HepG2 (cell line): ENCODE results near the gene IL18R1. TPM values are rescaled to one million over a fixed set of nuclear protein-coding genes. Genes with fewer than 3 reads are reported as not detected.

ENCODE experiments used
- ATAC-seq: fragments of 200-7000 bp; cut with Tn5 transposase; 3 replicates; pipeline ENCODE4 v1.9.1; 2020; ENCODE audit warnings: mild to moderate bottlenecking, moderate library complexity
- BruUV-seq: library from RNA; stranded (reverse); fragments of 400-500 nt; replicated peaks from 2 replicates; lab custom pipeline; 2021; lab: Mats Ljungman, UMichigan
- CTCF ChIA-PET: fragments of 300-600 bp; formaldehyde crosslinking; extraction: SDS; loops from one replicate; lab custom pipeline; 2021; ENCODE audit warnings: low total read pairs, inconsistent platforms, low intra/inter-chr PET ratio; lab: Yijun Ruan, JAX
- POLR2A ChIA-PET: fragments of 350-600 bp; sonication (Branson Sonifier 250); formaldehyde crosslinking; loops from one replicate; lab custom pipeline; 2020; ENCODE audit warnings: antibody characterized with exemption, inconsistent platforms; lab: Yijun Ruan, JAX
- DNase-seq: peaks from one replicate; pipeline ENCODE4 v3.0.0-alpha.2; 2015; ENCODE audit warnings: low spot score
- FAIRE-seq: peaks from 3 replicates; lab custom pipeline; 2011; peaks lifted over from hg19 to GRCh38; lab: Jason Lieb, UNC
- H2AFZ ChIP-seq: one replicate; pipeline ENCODE4 v1.6.1; 2011; ENCODE audit warnings: low read length, inconsistent platforms
- H3K27ac ChIP-seq: fragments of 300-600 bp; 3 replicates; pipeline ENCODE4 v1.8.0; 2011; ENCODE audit warnings: mixed run types, mild to moderate bottlenecking, mixed read lengths, low read length, inconsistent platforms; ENCODE audit not compliant: insufficient read depth; ENCODE audit errors: extremely low read length
- H3K27me3 ChIP-seq, 2 experiments: fragments of 200-600 bp in 1 of 2; 2 replicates in 1 of 2; 3 replicates in 1 of 2; pipeline versions ENCODE4 v1.6.0 to v1.8.0; 2011; ENCODE audit warnings: low read length in 2 of 2, mild to moderate bottlenecking in 2 of 2, moderate library complexity in 2 of 2, inconsistent platforms in 1 of 2; ENCODE audit not compliant: insufficient read depth in 2 of 2, control insufficient read depth in 1 of 2
- H3K36me3 ChIP-seq, 2 experiments: fragments of 200-600 bp in 1 of 2; replicated peaks in 1 of 2; 2 replicates in 1 of 2; 3 replicates in 1 of 2; pipeline versions ENCODE4 v1.5.1 to v1.8.0; 2011; ENCODE audit warnings: low read length in 2 of 2, inconsistent platforms in 1 of 2; ENCODE audit not compliant: insufficient read depth in 2 of 2, control insufficient read depth in 1 of 2
- H3K4me1 ChIP-seq: 2 replicates; pipeline ENCODE4 v1.5.1; 2012; ENCODE audit warnings: low read length, inconsistent platforms; ENCODE audit not compliant: insufficient read depth
- H3K4me2 ChIP-seq: 2 replicates; pipeline ENCODE4 v1.6.0; 2011; ENCODE audit warnings: low read depth, low read length, inconsistent platforms
- H3K4me3 ChIP-seq, 3 experiments: fragments of 200-600 bp in 1 of 3; sonication (generic), shearing (Covaris generic) in 1 of 3; replicated peaks in 1 of 3; 2 replicates each; pipeline ENCODE4 v1.5.1; 2011 to 2016; ENCODE audit warnings: low read length in 3 of 3, inconsistent platforms in 2 of 3, low read depth in 2 of 3, mild to moderate bottlenecking in 2 of 3, control low read depth in 1 of 3, mixed read lengths in 1 of 3; ENCODE audit not compliant: insufficient read depth in 1 of 3
- H3K79me2 ChIP-seq: one replicate; pipeline ENCODE4 v1.6.1; 2011; ENCODE audit warnings: low read length, inconsistent platforms; ENCODE audit not compliant: insufficient read depth
- H3K9ac ChIP-seq: 2 replicates; pipeline ENCODE4 v1.6.0; 2011; ENCODE audit warnings: mild to moderate bottlenecking, low read depth, low read length, inconsistent platforms; ENCODE audit not compliant: insufficient read depth
- H3K9me3 ChIP-seq: 2 replicates; pipeline ENCODE4 v1.5.1; 2012; ENCODE audit warnings: mild to moderate bottlenecking, low read length
- H4K20me1 ChIP-seq: 2 replicates; pipeline ENCODE4 v1.6.0; 2011; ENCODE audit warnings: inconsistent platforms, mild to moderate bottlenecking, low read length, moderate library complexity; ENCODE audit not compliant: insufficient read depth
- FOXA3 ChIP-seq: IDR thresholded peaks from 2 replicates; pipeline ENCODE4 v1.6.1; 2016; ENCODE audit warnings: missing genetic modification reagents, missing compliant biosample characterization
- GPBP1L1 ChIP-seq: sonication (generic); formaldehyde crosslinking; IDR thresholded peaks from 2 replicates; pipeline ENCODE4 v1.5.0; 2020; ENCODE audit warnings: mild to moderate bottlenecking, missing genetic modification reagents
- HIC2 ChIP-seq: sonication (generic); formaldehyde crosslinking; IDR thresholded peaks from 2 replicates; pipeline ENCODE4 v1.9.0; 2022; ENCODE audit warnings: low read depth, missing genetic modification reagents
- MEIS1 ChIP-seq: sonication (generic); formaldehyde crosslinking; IDR thresholded peaks from 2 replicates; pipeline ENCODE4 v1.9.0; 2021; ENCODE audit warnings: mild to moderate bottlenecking, missing genetic modification reagents, moderate library complexity, borderline replicate concordance
- MYNN ChIP-seq: sonication (generic); formaldehyde crosslinking; IDR thresholded peaks from 2 replicates; pipeline ENCODE4 v1.4.0; 2020; ENCODE audit warnings: mild to moderate bottlenecking, low read depth, missing genetic modification reagents
- SMARCE1 ChIP-seq: fragments of 450-650 bp; IDR thresholded peaks from 2 replicates; pipeline ENCODE4 v1.6.1; 2017; ENCODE audit warnings: borderline replicate concordance
- WGBS: methylation state at CpG from one replicate; pipeline ENCODE4 v1.1.6; 2017; ENCODE audit warnings: low lambda C conversion rate; 5-methylcytosine and 5-hydroxymethylcytosine counted together
- in situ Hi-C: cut with HindIII; loops from 2 replicates; pipeline ENCODE4 v1.10.0; 2017; ENCODE audit warnings: low pct_unique_long_range_greater_than_20kb; ENCODE audit not compliant: extremely low pct_ligation_motif_present
- intact Hi-C: fragments of 100-400 bp; cut with micrococcal nuclease; formaldehyde crosslinking; loops from one replicate; pipeline ENCODE4 v1.10.0; 2022; ENCODE audit not compliant: unreplicated experiment
- polyA plus RNA-seq, 8 experiments: library from polyadenylated mRNA; depleted of rRNA in 3 of 8; stranded (reverse) in 7 of 8; unstranded in 1 of 8; fragments of >200 nt; fragmentation: Illumina TruSeq in 4 of 8; extraction: Trizol in 4 of 8; gene quantifications; 2 replicates each; pipeline versions ENCODE4 v1.2.1 to v1.2.3, GENCODE V29; 2011 to 2016; ENCODE audit warnings: low read depth in 4 of 8, missing spikeins in 1 of 8, mixed read lengths in 1 of 8; ENCODE audit not compliant: insufficient read depth in 1 of 8
- total RNA-seq, 5 experiments: library from RNA; depleted of rRNA; stranded (reverse); fragments of >200 nt; fragmentation: Illumina TruSeq; extraction: Trizol; gene quantifications; 2 replicates each; pipeline ENCODE4 v1.2.3, GENCODE V29; 2016; ENCODE audit warnings: low read depth in 1 of 5

IL18R1 gene
- total and polyA plus RNA-seq, 2 of the 13 experiments (the other 11 are each of a cell fraction or from before 2014, with no cell fraction given): 0.01 to 0.04 TPM

GRCh38 chr2:102342888-102343287, 12.7 kb upstream of the IL18R1 start:
- ChIA-PET CTCF (no interaction called here), POLR2A (no interaction called here)
- FAIRE-seq: no peak
- in situ Hi-C loops (no loop called here), intact Hi-C loops (no loop called here)
- no peaks in the 10 kb centered on the region for H3K4me1 ChIP-seq
- 13% methylated on average over 3 of the region's 3 CpGs for WGBS
- no peak for DNase-seq
- H2AFZ ChIP-seq: no peak overlapping the region
- no peak overlapping the region for H3K27ac ChIP-seq
- H3K9ac ChIP-seq: no peak overlapping the region
- no peak for TF ChIP-seq SMARCE1
- TF ChIP-seq GPBP1L1: no peak
- TF ChIP-seq MEIS1 (CRISPR knock-in tag): no peak
- TF ChIP-seq HIC2 (CRISPR knock-in tag): no peak
- TF ChIP-seq MYNN (CRISPR knock-in tag): no peak
- TF ChIP-seq FOXA3: no peak
- no peak for ATAC-seq
- no peaks in the 10 kb centered on the region for H3K79me2 ChIP-seq
- H4K20me1 ChIP-seq: no peaks in the 10 kb centered on the region
- no peaks in the 10 kb centered on the region for H3K9me3 ChIP-seq
- BruUV-seq: no TSS peak
- no peaks in the 10 kb centered on the region for H3K36me3 ChIP-seq
- H3K4me2 ChIP-seq: no peak overlapping the region
- no peak overlapping the region for H3K4me3 ChIP-seq
- H3K27me3 ChIP-seq: peaks cover 0 to 16% of the 10 kb centered on the region in 2 experiments; a peak in 2 of 5 replicates
